ENCODE data around the gene SMAP1. TPM values are rescaled to one million over a fixed set of nuclear protein-coding genes. Genes with fewer than 3 reads are reported as not detected.

Gene SMAP1
- total RNA-seq, 1 experiment from 2014 or later = 23.7 TPM

DNA sequence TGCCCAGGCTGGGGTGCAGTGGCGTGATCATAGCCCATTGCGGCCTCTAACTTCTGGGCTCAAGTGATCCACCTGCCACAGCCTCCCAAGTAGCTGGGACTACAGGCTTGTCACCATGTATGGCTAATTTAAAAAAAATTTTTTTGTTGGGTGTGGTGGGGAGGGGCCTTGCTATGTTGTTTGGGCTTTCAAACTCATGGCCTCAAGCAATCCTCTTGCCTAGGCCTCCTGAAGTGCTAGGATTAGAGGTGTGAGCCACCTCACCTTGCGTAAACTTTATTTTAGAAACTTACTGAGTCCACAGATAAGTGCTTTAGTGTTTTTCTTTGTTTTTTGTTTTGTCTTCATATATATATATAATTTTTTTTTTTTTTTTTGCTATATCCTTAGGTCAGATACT is 9.1 kb downstream of the SMAP1 start:
- H3K27ac ChIP-seq (ENCODE audit: low read depth, low read length, poor library complexity, severe bottlenecking) = no peak overlapping the region
- no peak for DNase-seq (ENCODE audit: low spot score)
- no peaks in the 10 kb centered on the region for H3K4me1 ChIP-seq (ENCODE audit: insufficient read depth, low read length, poor library complexity, severe bottlenecking)
- no TSS peak for BruUV-seq (replicated peaks)
- H3K27me3 ChIP-seq (replicated peaks; ENCODE audit: insufficient read depth, low read depth, low read length, poor library complexity) = no peaks in the 10 kb centered on the region
- ChIA-PET CTCF (no interaction called here), POLR2A (ENCODE audit: low non-redundant PET) (no interaction called here)
- H3K36me3 ChIP-seq (ENCODE audit: insufficient read depth, low read length, poor library complexity, severe bottlenecking) = no peaks in the 10 kb centered on the region
- intact Hi-C loops (cut with micrococcal nuclease; ENCODE audit: unreplicated experiment) = no loop called here
- no peak overlapping the region for H3K4me3 ChIP-seq (ENCODE audit: low read depth, low read length, poor library complexity, severe bottlenecking)
- TF ChIP-seq EZH2 (IDR thresholded peaks at IDR 0.05; ENCODE audit: borderline replicate concordance, low read depth, low read length, poor library complexity, severe bottlenecking) = no peak
- TF ChIP-seq, protein P1, sequence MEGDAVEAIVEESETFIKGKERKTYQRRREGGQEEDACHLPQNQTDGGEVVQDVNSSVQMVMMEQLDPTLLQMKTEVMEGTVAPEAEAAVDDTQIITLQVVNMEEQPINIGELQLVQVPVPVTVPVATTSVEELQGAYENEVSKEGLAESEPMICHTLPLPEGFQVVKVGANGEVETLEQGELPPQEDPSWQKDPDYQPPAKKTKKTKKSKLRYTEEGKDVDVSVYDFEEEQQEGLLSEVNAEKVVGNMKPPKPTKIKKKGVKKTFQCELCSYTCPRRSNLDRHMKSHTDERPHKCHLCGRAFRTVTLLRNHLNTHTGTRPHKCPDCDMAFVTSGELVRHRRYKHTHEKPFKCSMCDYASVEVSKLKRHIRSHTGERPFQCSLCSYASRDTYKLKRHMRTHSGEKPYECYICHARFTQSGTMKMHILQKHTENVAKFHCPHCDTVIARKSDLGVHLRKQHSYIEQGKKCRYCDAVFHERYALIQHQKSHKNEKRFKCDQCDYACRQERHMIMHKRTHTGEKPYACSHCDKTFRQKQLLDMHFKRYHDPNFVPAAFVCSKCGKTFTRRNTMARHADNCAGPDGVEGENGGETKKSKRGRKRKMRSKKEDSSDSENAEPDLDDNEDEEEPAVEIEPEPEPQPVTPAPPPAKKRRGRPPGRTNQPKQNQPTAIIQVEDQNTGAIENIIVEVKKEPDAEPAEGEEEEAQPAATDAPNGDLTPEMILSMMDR (conservative IDR thresholded peaks at IDR 0.05; ENCODE audit: low read depth, low read length) = no peak
- no peaks in the 10 kb centered on the region for H3K9me3 ChIP-seq (ENCODE audit: low read depth, low read length, poor library complexity, severe bottlenecking)

DNA sequence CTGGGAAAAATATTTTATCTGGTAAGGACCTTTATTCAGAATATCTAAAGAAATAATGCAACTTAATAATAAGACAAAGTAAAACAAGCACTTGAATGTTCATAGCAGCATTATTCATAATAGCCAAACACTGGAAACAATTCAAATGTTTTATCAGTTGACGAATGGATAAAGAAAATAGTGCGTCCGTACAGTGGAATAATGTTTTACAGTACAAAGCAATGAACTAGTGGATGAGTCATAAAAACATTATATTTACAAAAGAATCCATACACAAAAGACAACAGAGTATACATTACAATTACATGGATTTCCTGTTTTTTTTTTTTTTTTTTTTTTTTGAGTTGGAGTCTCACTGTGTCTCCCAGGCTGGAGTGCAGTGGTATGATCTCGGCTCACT is 12.7 kb downstream of the SMAP1 start:
- no peak for DNase-seq (ENCODE audit: low spot score)
- no peak overlapping the region for H3K4me3 ChIP-seq (ENCODE audit: low read depth, low read length, poor library complexity, severe bottlenecking)
- no peak for TF ChIP-seq EZH2 (IDR thresholded peaks at IDR 0.05; ENCODE audit: borderline replicate concordance, low read depth, low read length, poor library complexity, severe bottlenecking)
- TF ChIP-seq, protein P1 (conservative IDR thresholded peaks at IDR 0.05; ENCODE audit: low read depth, low read length) = no peak
- H3K27me3 ChIP-seq (replicated peaks; ENCODE audit: insufficient read depth, low read depth, low read length, poor library complexity) = no peaks in the 10 kb centered on the region
- no peak overlapping the region for H3K27ac ChIP-seq (ENCODE audit: low read depth, low read length, poor library complexity, severe bottlenecking)
- H3K36me3 ChIP-seq (ENCODE audit: insufficient read depth, low read length, poor library complexity, severe bottlenecking) = no peaks in the 10 kb centered on the region
- ChIA-PET POLR2A (ENCODE audit: low non-redundant PET) (no interaction called here), CTCF (no interaction called here)
- no TSS peak for BruUV-seq (replicated peaks)
- H3K4me1 ChIP-seq (ENCODE audit: insufficient read depth, low read length, poor library complexity, severe bottlenecking) = no peaks in the 10 kb centered on the region
- H3K9me3 ChIP-seq (ENCODE audit: low read depth, low read length, poor library complexity, severe bottlenecking) = no peaks in the 10 kb centered on the region
- intact Hi-C loops (cut with micrococcal nuclease; ENCODE audit: unreplicated experiment) = loop anchor here (5.0 to 10.0 kb wide), 2 partner anchors 306 to 368 kb away; no protein-coding TSS in a partner anchor

DNA sequence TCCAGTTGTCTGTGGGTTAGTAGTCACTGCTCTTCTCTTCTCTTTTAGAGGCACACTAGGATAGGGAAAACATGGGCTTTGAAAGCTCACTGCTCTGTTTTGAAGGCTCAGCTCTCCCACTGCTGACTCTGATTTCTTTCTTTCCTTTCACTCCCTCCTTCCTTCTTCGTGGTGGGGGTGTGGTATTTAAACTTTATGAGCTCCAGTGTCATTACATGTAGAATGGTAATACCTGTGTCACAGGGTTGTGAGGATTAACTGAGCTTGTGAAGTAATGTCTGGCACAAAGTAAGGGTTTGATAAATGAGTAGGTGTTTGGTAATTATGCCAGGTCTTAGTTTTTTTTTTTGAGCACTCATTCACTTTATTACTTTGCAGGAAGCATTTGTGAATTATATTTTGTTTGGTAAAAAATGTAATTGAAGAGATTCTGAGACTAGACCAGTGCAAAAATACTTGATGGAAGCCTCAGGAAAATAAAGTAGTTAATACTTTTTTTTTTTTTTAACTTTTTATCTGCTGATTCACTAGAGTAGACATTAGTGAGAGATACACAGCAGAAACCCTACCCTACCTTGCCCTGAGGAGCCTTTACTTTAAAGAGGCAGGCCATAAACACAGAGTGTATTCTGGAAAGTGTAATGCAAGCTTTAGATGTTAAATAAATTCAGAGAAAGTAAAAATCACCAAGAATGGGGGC is 17.3 kb downstream of the SMAP1 start:
- Histone ChIP-seq H3K27me3 (replicated peaks; ENCODE audit: insufficient read depth, low read depth, low read length, poor library complexity) (no peaks in the 10 kb centered on the region), H3K36me3 (ENCODE audit: insufficient read depth, low read length, poor library complexity, severe bottlenecking) (no peaks in the 10 kb centered on the region), H3K4me1 (ENCODE audit: insufficient read depth, low read length, poor library complexity, severe bottlenecking) (no peaks in the 10 kb centered on the region), H3K27ac (ENCODE audit: low read depth, low read length, poor library complexity, severe bottlenecking) (no peak overlapping the region), H3K9me3 (ENCODE audit: low read depth, low read length, poor library complexity, severe bottlenecking) (no peaks in the 10 kb centered on the region), H3K4me3 (ENCODE audit: low read depth, low read length, poor library complexity, severe bottlenecking) (no peak overlapping the region)
- intact Hi-C loops (cut with micrococcal nuclease; ENCODE audit: unreplicated experiment) = loop anchor here (5.0 to 10.0 kb wide), 3 partner anchors 163 to 373 kb away; no protein-coding TSS in a partner anchor
- POLR2A ChIA-PET (ENCODE audit: low non-redundant PET) = no interaction called here
- DNase-seq (ENCODE audit: low spot score) = no peak
- CTCF ChIA-PET = interaction anchor here (0.6 to 0.7 kb wide), 3 partner anchors 11 to 464 kb away, joined by 3 read pairs; no protein-coding TSS in a partner anchor
- no TSS peak for BruUV-seq (replicated peaks)
- TF ChIP-seq EZH2 (IDR thresholded peaks at IDR 0.05; ENCODE audit: borderline replicate concordance, low read depth, low read length, poor library complexity, severe bottlenecking) = no peak
- TF ChIP-seq, protein P1 (conservative IDR thresholded peaks at IDR 0.05; ENCODE audit: low read depth, low read length) = no peak

Data from A673 (cell line).